GM18870 (cell line): ENCODE measurements around the gene CTSD.

ENCODE experiments used
- ATAC-seq: cut with Tn5 transposase; IDR thresholded peaks from one replicate; pipeline ENCODE4 v1.9.1; 2021; ENCODE audit warnings: moderate library complexity; ENCODE audit not compliant: unreplicated experiment

Gene CTSD

GRCh38 chr11:1756791-1757771 is 6.6 kb downstream of the CTSD start:
- no peak for ATAC-seq

GRCh38 chr11:1755692-1756561 is 7.8 kb downstream of the CTSD start:
- no peak for ATAC-seq

GRCh38 chr11:1755344-1755691 is 8.4 kb downstream of the CTSD start:
- ATAC-seq = no peak

GRCh38 chr11:1754376-1755150 is 9.2 kb downstream of the CTSD start:
- no peak for ATAC-seq

GRCh38 chr11:1753929-1754305 is 9.8 kb downstream of the CTSD start:
- ATAC-seq = no peak

GRCh38 chr11:1753229-1753928 is 10.3 kb downstream of the CTSD start:
- no peak for ATAC-seq

- no peak for ATAC-seq
These were observed 10.9 kb downstream of the CTSD start for GRCh38 chr11:1752907-1753228.

GRCh38 chr11:1751999-1752906 is 11.5 kb downstream of the CTSD start:
- no peak for ATAC-seq

- no peak for ATAC-seq
These were observed 12.2 kb downstream of the CTSD start for GRCh38 chr11:1751531-1751921.

GRCh38 chr11:1750840-1751530 is 12.7 kb downstream of the CTSD start:
- no peak for ATAC-seq

GRCh38 chr11:1750481-1750839 is 13.3 kb downstream of the CTSD start, which contains the start of gene IFITM10:
TSS of gene IFITM10 (minus strand) at chr11:1750595. CDS start at chr11:1750442, 153 bp downstream.
- ATAC-seq = no peak

- no peak for ATAC-seq
These were observed 14.1 kb downstream of the CTSD start for GRCh38 chr11:1749395-1750351.

- ATAC-seq = no peak
These were observed 14.9 kb downstream of the CTSD start for GRCh38 chr11:1748636-1749394.

- no peak for ATAC-seq
These were observed 15.7 kb downstream of the CTSD start for GRCh38 chr11:1747753-1748635.

- ATAC-seq = no peak
These were observed 16.6 kb downstream of the CTSD start for GRCh38 chr11:1746956-1747752.
